Activated CD4-positive, alpha-beta T cell treated with anti-CD3 and anti-CD28 coated beads, Interleukin-2, amount 10 ng/mL, durations not matched to agents 7 days and 5 days (primary cell): ENCODE measurements around the gene ARHGAP26. TPM values are rescaled to one million over a fixed set of nuclear protein-coding genes. Genes with fewer than 3 reads are reported as not detected.

Experiments
- CTCF ChIA-PET: fragments of 350-600 bp; sonication (Branson Sonifier 250); formaldehyde crosslinking; loops from one replicate; lab custom pipeline; 2021; ENCODE audit warnings: antibody characterized with exemption; lab: Charles Lee
- POLR2A ChIA-PET: fragments of 350-600 bp; sonication (Branson Sonifier 250); formaldehyde crosslinking; loops from one replicate; lab custom pipeline; 2021; ENCODE audit warnings: antibody characterized with exemption; lab: Charles Lee
- DNase-seq: peaks from one replicate; pipeline ENCODE4 v3.0.0-alpha.2; 2020
- H3K27ac Mint-ChIP-seq: one replicate; pipeline ENCODE4 v1.8.0; 2021; ENCODE audit warnings: mild to moderate bottlenecking, moderate library complexity, mixed read lengths
- H3K27me3 Mint-ChIP-seq: one replicate; pipeline ENCODE4 v1.8.0; 2021; ENCODE audit warnings: mixed read lengths
- H3K36me3 Mint-ChIP-seq: one replicate; pipeline ENCODE4 v1.8.0; 2021; ENCODE audit warnings: low read depth, mixed read lengths
- H3K4me1 Mint-ChIP-seq: one replicate; pipeline ENCODE4 v1.8.0; 2021; ENCODE audit warnings: mixed read lengths
- H3K4me3 Mint-ChIP-seq: one replicate; pipeline ENCODE4 v1.8.0; 2021; ENCODE audit warnings: mild to moderate bottlenecking, moderate library complexity, mixed read lengths
- H3K9me3 Mint-ChIP-seq: one replicate; pipeline ENCODE4 v1.8.0; 2021; ENCODE audit warnings: mixed read lengths
- total RNA-seq, 2 experiments: library from RNA; stranded (reverse); gene quantifications; one replicate each; pipeline ENCODE4 v1.2.3, GENCODE V29; 2021

ARHGAP26 gene
- total RNA-seq, 2 experiments from 2014 or later = 21.0 to 21.5 TPM

DNA sequence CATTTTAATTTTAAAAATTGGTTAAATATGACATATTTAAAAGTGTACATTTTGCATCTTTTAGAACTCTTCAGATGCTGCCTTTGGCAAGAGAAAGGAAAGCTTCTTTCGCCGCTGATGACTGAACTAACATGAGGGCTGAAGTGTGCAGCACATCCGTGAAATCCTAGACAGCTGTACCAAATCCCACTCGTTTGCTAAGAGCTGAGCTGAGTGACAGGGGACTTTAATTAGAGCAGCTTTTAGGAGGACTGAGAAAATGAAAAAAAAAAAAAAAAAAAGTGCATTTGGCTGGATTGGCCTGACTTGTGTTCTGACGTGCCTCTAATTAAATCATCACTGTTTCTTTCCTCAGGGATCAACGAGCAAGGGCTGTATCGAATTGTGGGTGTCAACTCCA, 271.3 kb downstream of the ARHGAP26 start:
- ChIA-PET POLR2A (no interaction called here), CTCF (interaction anchor here (0.5 to 0.6 kb wide), 3 partner anchors 25 to 230 kb away, joined by 3 read pairs; no protein-coding TSS in a partner anchor)
- no peak overlapping the region for H3K27ac Mint-ChIP-seq
- H3K36me3 Mint-ChIP-seq = peaks cover 37% of the 10 kb centered on the region
- no peak for DNase-seq
- no peak overlapping the region for H3K4me3 Mint-ChIP-seq
- H3K27me3 Mint-ChIP-seq = no peaks in the 10 kb centered on the region
- H3K9me3 Mint-ChIP-seq = no peaks in the 10 kb centered on the region
- H3K4me1 Mint-ChIP-seq = peaks cover 16% of the 10 kb centered on the region

DNA sequence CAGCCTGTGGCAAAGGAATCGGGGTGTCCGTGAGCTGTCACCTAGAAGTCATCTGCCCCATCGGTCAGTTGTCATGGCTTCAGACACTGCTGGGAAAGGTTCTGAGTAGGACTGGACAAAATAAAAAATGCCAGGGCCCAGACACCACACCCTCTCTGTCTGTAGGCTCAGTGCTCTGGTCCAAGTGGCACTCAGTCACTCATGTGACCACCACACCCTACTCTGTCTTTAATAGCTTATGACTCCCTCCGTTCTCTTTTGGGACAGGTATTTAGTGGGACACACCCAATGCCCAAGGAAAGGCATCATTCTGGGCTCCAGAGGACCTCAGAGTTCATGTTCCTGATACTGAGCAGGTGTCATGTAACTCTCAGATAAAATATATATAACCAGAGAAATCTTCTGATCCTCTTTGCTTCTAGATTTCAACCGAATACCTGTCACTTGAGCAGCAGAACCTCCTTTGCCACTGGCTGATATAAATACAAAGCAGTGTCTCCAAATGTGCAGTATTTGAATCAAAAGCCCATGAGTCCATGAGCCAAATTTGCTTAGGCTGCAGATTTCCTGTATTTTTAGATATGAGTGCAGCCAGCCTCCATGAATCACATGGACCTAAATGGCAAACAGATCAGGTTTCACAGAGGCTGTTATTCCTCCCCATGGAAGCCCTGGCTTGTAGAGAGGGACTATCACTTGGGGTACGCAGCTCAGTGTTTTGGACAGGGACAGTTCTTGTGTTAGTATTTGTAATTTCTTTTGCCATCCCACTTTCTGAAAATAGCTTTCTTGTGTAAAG, 272.0 kb downstream of the ARHGAP26 start:
- H3K27ac Mint-ChIP-seq = no peak overlapping the region
- no peaks in the 10 kb centered on the region for H3K27me3 Mint-ChIP-seq
- H3K4me3 Mint-ChIP-seq = no peak overlapping the region
- ChIA-PET POLR2A (no interaction called here), CTCF (interaction anchor here (0.5 to 0.6 kb wide), 3 partner anchors 25 to 230 kb away, joined by 3 read pairs; no protein-coding TSS in a partner anchor)
- peaks cover 37% of the 10 kb centered on the region for H3K36me3 Mint-ChIP-seq
- H3K4me1 Mint-ChIP-seq = peaks cover 16% of the 10 kb centered on the region
- no peak for DNase-seq
- H3K9me3 Mint-ChIP-seq = no peaks in the 10 kb centered on the region

DNA sequence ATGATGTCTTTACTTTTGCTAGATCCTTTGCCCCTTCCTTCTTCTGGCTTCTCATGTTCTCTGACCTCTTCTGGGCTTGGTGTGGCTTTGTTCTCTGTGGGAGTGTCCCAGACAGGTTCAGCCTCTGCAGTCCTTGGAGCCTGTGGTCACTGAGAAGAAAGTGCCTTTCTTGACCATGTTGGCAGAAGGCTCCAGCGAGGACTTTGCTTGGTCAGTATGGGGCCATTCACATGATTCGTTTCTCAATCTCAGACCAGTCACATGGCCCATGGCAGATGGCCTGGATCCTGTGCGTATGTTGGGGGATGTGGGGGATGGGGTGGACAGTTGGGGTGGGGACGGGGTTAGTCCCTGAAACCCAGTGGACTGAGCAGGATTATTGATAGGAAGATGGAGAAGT, 274.1 kb downstream of the ARHGAP26 start:
- CTCF ChIA-PET = interaction anchor here (1.0 kb wide), 1 partner anchor 20 kb away, joined by 4 read pairs; no protein-coding TSS in a partner anchor
- H3K4me1 Mint-ChIP-seq = peaks cover 6% of the 10 kb centered on the region
- H3K27ac Mint-ChIP-seq = no peak overlapping the region
- no peaks in the 10 kb centered on the region for H3K27me3 Mint-ChIP-seq
- no peak for DNase-seq
- no peak overlapping the region for H3K4me3 Mint-ChIP-seq
- peaks cover 39% of the 10 kb centered on the region for H3K36me3 Mint-ChIP-seq
- POLR2A ChIA-PET = no interaction called here
- H3K9me3 Mint-ChIP-seq = no peaks in the 10 kb centered on the region

DNA sequence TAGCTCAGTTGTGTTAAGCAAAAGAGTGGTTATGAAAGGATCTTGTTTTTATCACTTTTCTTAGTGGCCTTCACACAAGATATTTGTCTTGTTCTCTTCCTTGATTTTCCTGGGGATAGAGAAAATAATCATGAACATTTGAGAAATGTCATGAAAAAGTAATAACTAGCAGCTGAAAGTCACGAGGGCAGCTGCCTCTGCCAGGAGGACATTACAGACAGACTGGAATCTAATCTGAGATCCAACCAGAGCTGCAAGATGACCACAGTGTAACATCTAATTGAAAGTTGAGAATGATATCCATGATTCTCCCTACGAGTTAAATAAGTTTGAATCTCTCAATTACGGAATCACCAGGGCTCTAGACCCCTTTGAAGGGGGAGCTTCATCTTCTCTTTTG, 274.9 kb downstream of the ARHGAP26 start:
- H3K36me3 Mint-ChIP-seq = peaks cover 34% of the 10 kb centered on the region
- peaks cover 7% of the 10 kb centered on the region for H3K4me1 Mint-ChIP-seq
- ChIA-PET CTCF (no interaction called here), POLR2A (no interaction called here)
- DNase-seq = no peak
- H3K27ac Mint-ChIP-seq = no peak overlapping the region
- H3K27me3 Mint-ChIP-seq = no peaks in the 10 kb centered on the region
- H3K9me3 Mint-ChIP-seq = no peaks in the 10 kb centered on the region
- H3K4me3 Mint-ChIP-seq = no peak overlapping the region

DNA sequence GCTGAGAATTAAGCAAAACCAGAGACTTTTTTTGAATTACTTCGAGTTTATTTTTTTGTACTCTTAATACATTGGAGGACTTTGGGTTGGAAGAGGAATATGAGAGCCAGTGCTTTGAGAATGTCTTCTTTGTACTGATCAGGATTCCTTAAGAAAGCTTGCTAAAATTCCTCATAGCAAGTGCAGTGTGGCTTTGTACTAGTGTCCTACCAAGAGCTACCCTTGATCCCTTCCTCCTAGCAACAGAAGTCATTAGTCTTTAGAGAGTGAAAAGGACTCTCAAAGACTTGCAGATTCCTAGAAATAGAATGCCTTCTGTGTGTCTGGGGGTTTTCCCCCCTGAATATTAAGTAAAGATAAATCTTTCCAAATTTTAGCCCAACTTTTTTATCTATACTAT, 276.1 kb downstream of the ARHGAP26 start:
- H3K4me3 Mint-ChIP-seq = no peak overlapping the region
- CTCF ChIA-PET = interaction anchor here (0.7 kb wide), 1 partner anchor 1017 kb away, joined by 3 read pairs; no protein-coding TSS in a partner anchor
- POLR2A ChIA-PET = no interaction called here

DNA sequence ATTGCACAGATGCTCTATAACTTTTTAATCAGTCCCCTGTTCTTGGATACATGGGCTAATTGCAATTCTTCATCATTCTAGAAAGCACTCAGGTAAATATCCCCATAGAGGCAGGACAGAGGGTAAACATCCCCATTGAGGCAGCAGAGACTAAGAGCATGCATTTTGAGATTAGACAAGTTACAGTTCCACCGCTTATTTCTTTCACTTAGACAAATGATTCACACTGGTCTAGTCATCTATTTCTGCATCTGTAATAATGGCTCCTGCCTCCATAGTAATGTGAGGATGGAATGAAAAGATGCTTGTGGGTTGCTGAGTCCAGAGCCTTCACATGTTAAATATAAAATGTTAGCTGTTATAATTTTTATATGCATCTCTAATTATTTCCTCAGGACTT, 276.9 kb downstream of the ARHGAP26 start:
- Mint-ChIP-seq H3K36me3 (peaks cover 35% of the 10 kb centered on the region), H3K9me3 (no peaks in the 10 kb centered on the region), H3K27ac (no peak overlapping the region), H3K4me1 (peaks cover 11% of the 10 kb centered on the region), H3K27me3 (no peaks in the 10 kb centered on the region), H3K4me3 (no peak overlapping the region)
- ChIA-PET CTCF (no interaction called here), POLR2A (no interaction called here)
- no peak for DNase-seq

More for the DNA sequence above, 276.1 kb downstream of the ARHGAP26 start:
- peaks cover 34% of the 10 kb centered on the region for H3K36me3 Mint-ChIP-seq
- peaks cover 9% of the 10 kb centered on the region for H3K4me1 Mint-ChIP-seq
- H3K9me3 Mint-ChIP-seq = no peaks in the 10 kb centered on the region
- DNase-seq = no peak
- H3K27ac Mint-ChIP-seq = no peak overlapping the region
- no peaks in the 10 kb centered on the region for H3K27me3 Mint-ChIP-seq

DNA sequence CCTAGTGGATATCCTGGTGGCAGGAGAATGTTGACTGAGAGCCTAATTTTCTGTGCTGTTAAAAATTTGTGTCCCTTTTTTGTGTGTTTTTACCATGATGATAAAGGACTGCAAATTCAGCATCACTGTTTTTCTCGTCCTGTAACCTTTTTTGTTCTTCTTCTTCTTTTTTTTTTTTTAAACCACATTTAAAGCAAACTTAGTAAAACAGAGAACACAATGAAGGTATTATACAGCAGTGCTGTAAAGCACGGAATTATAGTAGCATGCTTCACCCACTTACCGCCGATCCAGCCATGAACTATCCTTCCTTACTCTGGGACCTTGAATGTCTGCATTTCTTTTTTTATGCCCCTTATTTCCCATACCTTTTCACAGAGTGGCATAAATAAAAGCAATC, 280.0 kb downstream of the ARHGAP26 start:
- no peaks in the 10 kb centered on the region for H3K9me3 Mint-ChIP-seq
- ChIA-PET CTCF (interaction anchor here (0.6 to 1.5 kb wide), 4 partner anchors 10 to 183 kb away, joined by 3 to 4 read pairs (median 3); no protein-coding TSS in a partner anchor), POLR2A (no interaction called here)
- peaks cover 25% of the 10 kb centered on the region for H3K4me1 Mint-ChIP-seq
- H3K27me3 Mint-ChIP-seq = no peaks in the 10 kb centered on the region
- DNase-seq = no peak
- H3K27ac Mint-ChIP-seq = peak overlapping the region; percentile 36
- H3K36me3 Mint-ChIP-seq = peaks cover 25% of the 10 kb centered on the region
- no peak overlapping the region for H3K4me3 Mint-ChIP-seq

DNA sequence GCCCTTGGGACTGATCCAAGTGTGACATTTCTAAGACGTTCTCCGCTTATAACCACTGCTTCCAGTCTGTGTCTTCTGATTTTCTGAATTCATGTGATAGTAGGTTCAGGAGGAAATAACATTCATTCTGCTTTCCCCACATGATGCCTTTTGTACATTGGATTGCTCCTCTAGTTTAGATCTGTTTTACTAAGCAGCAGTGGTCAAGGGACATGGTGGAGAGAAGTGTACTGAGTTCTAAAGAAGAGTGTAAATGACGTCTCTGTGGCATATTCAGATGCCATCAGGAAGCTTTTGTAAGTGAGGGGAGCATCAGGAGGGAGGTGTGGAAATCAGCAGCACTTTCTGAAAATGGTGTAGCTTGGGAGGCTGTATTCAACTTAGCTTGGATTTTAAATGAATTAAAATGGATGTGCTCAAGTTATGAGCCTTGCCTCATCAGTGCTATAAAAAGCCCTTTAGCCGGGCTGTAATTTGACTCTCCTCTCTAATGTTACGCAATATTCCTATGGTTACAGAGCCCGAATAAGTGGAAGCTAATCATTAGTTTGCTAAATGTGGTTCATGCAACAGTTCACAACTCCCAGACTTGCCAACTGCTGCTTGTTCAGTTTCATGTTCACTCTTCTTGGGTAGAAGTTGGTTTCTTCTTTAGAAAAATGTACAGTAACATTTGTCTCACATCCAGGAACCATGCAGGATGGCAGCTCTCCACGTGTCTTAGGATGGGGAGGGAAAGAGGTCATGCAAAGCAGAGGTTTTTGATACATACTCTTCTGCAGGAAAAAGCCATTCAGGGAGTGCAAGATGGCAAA, 281.3 kb downstream of the ARHGAP26 start:
- ChIA-PET CTCF (interaction anchor here (1.1 to 1.5 kb wide), 3 partner anchors 10 to 27 kb away, joined by 3 to 5 read pairs (median 4); no protein-coding TSS in a partner anchor), POLR2A (no interaction called here)
- Mint-ChIP-seq H3K4me3 (no peak overlapping the region), H3K36me3 (peaks cover 34% of the 10 kb centered on the region), H3K27me3 (no peaks in the 10 kb centered on the region), H3K4me1 (peaks cover 38% of the 10 kb centered on the region), H3K9me3 (no peaks in the 10 kb centered on the region), H3K27ac (no peak overlapping the region)
- no peak for DNase-seq

DNA sequence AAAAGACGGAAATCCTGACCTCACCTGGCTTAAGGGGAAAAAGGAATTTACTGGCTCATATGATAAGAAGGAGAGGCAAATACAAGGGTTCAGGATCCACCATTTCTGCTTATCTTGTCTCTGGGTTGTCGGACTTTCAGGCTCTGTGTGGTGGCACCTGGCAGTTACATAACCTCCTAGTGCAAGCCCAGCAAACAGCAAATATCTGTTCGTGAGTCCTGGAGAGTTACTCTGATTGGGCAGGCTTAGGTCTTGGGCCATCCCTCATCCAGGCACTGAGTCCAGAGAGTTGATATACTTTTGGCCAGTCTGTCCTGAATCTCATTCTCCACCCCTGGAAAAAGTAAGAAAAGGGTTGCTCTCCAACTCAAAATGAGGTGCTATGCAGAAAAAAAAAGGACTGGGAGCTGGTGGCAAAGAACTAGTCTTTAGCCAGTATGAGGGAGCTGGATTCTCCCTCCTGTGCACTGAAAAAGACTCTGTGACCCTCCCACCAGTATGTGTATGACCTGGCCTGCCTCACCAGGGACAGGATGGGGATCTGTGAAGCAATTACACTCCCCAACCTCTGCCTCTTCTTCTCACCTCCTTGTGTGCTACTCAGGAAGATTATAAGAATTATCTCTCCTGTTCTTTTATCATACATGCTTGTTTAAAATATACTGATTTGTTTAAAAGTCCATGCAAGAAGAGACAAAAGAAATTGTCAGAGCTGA, 282.9 kb downstream of the ARHGAP26 start:
- H3K27ac Mint-ChIP-seq = no peak overlapping the region
- peaks cover under 1% of the 10 kb centered on the region for H3K9me3 Mint-ChIP-seq
- ChIA-PET CTCF (interaction anchor here (0.6 to 0.7 kb wide), 3 partner anchors 69 to 173 kb away, joined by 3 to 4 read pairs (median 4); no protein-coding TSS in a partner anchor), POLR2A (interaction anchor here (0.6 kb wide), 1 partner anchor 38 kb away, joined by 3 read pairs; no protein-coding TSS in a partner anchor)
- no peak for DNase-seq
- H3K4me3 Mint-ChIP-seq = no peak overlapping the region
- peaks cover 41% of the 10 kb centered on the region for H3K4me1 Mint-ChIP-seq
- peaks cover 46% of the 10 kb centered on the region for H3K36me3 Mint-ChIP-seq
- no peaks in the 10 kb centered on the region for H3K27me3 Mint-ChIP-seq

DNA sequence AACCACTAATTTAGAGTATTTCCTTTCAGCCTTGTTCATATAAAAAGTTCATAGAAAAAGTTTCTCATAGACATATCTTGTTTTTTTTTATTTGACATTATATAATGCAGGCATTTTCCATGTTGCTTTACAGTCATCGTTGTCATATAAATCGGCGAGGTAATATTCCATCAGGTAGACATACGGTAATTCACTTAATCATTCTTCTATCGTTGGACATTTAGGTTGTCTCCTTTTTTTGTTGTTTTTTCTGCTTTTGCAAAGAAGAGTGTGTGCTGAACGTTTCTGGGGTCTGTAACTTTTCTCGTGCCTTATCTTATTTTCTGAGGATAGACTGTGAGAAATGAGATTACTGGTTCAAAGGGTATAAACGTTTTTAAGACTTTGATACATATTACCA, 283.6 kb downstream of the ARHGAP26 start:
- Mint-ChIP-seq H3K4me1 (peaks cover 41% of the 10 kb centered on the region), H3K9me3 (peaks cover 6% of the 10 kb centered on the region), H3K4me3 (no peak overlapping the region), H3K27ac (no peak overlapping the region), H3K27me3 (no peaks in the 10 kb centered on the region), H3K36me3 (peaks cover 52% of the 10 kb centered on the region)
- ChIA-PET POLR2A (no interaction called here), CTCF (interaction anchor here (0.6 to 0.7 kb wide), 3 partner anchors 68 to 173 kb away, joined by 3 to 4 read pairs (median 4); no protein-coding TSS in a partner anchor)
- DNase-seq = no peak

DNA sequence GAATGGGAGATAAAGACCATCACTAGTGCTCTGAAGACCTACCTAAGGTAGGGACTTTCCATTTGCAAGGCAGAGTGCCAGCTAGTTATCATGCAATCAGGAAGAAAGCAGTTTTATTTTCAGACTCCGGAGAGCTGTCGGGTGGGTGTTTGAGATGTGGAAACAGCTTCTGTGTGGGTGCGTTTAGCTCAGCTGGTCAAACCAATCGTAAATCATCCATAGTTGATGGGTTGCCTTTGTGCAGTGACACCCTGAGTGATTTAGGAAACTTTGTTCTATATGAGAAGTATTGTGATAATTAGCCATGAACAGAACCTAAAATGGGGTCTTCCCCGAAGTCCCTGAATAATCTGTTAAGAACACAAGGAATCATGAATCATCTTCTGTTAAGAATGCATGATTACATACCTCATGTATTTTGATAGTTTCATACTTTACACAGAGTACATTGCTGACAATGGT, 284.3 kb downstream of the ARHGAP26 start:
- H3K9me3 Mint-ChIP-seq = peaks cover 6% of the 10 kb centered on the region
- no peak overlapping the region for H3K27ac Mint-ChIP-seq
- H3K4me1 Mint-ChIP-seq = peaks cover 41% of the 10 kb centered on the region
- peaks cover 55% of the 10 kb centered on the region for H3K36me3 Mint-ChIP-seq
- H3K27me3 Mint-ChIP-seq = no peaks in the 10 kb centered on the region
- CTCF ChIA-PET = interaction anchor here (0.5 kb wide), 1 partner anchor 10 kb away, joined by 3 read pairs; no protein-coding TSS in a partner anchor
- no peak for DNase-seq
- POLR2A ChIA-PET = no interaction called here
- no peak overlapping the region for H3K4me3 Mint-ChIP-seq
